Measurements from ENCODE around the gene RAB11FIP3. TPM values are rescaled to one million over a fixed set of nuclear protein-coding genes. Genes with fewer than 3 reads are reported as not detected.

The RAB11FIP3 gene
- total RNA-seq, 1 experiment from 2014 or later, result 37.1 TPM

DNA sequence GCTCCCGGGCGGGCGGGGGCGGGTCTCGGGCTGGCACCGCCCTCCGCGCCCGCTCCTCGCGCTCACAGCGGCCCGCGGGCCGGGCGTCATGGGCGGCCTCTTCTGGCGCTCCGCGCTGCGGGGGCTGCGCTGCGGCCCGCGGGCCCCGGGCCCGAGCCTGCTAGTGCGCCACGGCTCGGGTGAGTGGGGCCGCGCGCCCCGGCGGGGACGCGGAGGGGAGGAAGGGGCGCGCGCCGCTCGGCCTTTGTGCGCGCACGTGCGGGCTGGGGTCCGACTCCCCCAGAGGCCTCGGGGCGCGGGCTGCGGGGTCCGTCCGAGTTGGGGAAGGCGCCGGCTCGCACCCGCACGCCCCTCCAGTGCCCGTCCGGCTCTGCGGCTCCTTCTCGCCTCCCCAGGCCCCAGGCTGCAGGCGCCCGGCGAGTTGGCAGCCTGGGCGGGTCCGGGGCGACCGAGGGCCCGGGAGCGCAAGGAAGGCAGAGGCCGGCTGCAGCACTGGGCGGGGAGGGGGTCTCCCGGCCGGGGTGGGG is 28.3 kb upstream of the RAB11FIP3 start, which contains the start of gene NME4:
Gene NME4, plus strand, starts transcription at position 65 of the 527 bp plus-strand sequence. Its CDS starts 24 bp downstream, at position 89.
- TF ChIP-seq, protein P1, sequence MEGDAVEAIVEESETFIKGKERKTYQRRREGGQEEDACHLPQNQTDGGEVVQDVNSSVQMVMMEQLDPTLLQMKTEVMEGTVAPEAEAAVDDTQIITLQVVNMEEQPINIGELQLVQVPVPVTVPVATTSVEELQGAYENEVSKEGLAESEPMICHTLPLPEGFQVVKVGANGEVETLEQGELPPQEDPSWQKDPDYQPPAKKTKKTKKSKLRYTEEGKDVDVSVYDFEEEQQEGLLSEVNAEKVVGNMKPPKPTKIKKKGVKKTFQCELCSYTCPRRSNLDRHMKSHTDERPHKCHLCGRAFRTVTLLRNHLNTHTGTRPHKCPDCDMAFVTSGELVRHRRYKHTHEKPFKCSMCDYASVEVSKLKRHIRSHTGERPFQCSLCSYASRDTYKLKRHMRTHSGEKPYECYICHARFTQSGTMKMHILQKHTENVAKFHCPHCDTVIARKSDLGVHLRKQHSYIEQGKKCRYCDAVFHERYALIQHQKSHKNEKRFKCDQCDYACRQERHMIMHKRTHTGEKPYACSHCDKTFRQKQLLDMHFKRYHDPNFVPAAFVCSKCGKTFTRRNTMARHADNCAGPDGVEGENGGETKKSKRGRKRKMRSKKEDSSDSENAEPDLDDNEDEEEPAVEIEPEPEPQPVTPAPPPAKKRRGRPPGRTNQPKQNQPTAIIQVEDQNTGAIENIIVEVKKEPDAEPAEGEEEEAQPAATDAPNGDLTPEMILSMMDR (conservative IDR thresholded peaks at IDR 0.05), result no peak
- Histone ChIP-seq H3K27me3 (ENCODE audit: insufficient read depth, low read length) (no peaks in the 10 kb centered on the region), H2AK5ac (ENCODE audit: insufficient read length, low read length) (no peak within 1 kb of the TSS), H3K4me1 (ENCODE audit: insufficient read depth, low read length) (peaks cover 2% of the 10 kb centered on the region; the same call in 1 of the 2 replicates), H3K56ac (ENCODE audit: insufficient read length, low read depth, low read length) (no peak within 1 kb of the TSS), H2BK120ac (ENCODE audit: low read depth, low read length, poor library complexity, severe bottlenecking) (no peak within 1 kb of the TSS), H3K9ac (ENCODE audit: extremely low read depth, insufficient read length, low read length) (no peak within 1 kb of the TSS), H2AFZ (ENCODE audit: low read length) (no peak within 1 kb of the TSS), H2BK12ac (ENCODE audit: insufficient read length, low read depth, low read length) (no peak within 1 kb of the TSS), H2BK20ac (ENCODE audit: low read depth, low read length, poor library complexity, severe bottlenecking) (no peak within 1 kb of the TSS), H4K20me1 (ENCODE audit: control insufficient read depth, insufficient read depth, insufficient read length) (peaks cover 2% of the 10 kb centered on the region), H3K23me2 (ENCODE audit: insufficient read length, low read depth, low read length, poor library complexity, severe bottlenecking) (no peaks in the 10 kb centered on the region), H3K27ac (ENCODE audit: insufficient read length, low read depth, low read length) (no peak within 1 kb of the TSS), H3K79me2 (ENCODE audit: insufficient read depth, low read length) (no peaks in the 10 kb centered on the region), H3K18ac (ENCODE audit: insufficient read length, low read depth, low read length) (peak within 1 kb of the TSS; percentile 11), H3K79me1 (ENCODE audit: insufficient read depth, low read depth, low read length, poor library complexity, severe bottlenecking) (no peaks in the 10 kb centered on the region), H2BK5ac (ENCODE audit: insufficient read length, low read length) (no peak within 1 kb of the TSS), H4K8ac (replicated peaks; ENCODE audit: insufficient read length, low read depth, low read length) (no peak within 1 kb of the TSS), H3T11ph (ENCODE audit: low read length) (no peak within 1 kb of the TSS), H3K14ac (ENCODE audit: insufficient read depth, low read length) (peak within 1 kb of the TSS; percentile 80), H4K91ac (ENCODE audit: insufficient read length, low read depth, low read length) (no peak within 1 kb of the TSS), H2BK15ac (ENCODE audit: low read depth, low read length) (no peak within 1 kb of the TSS), H3K9me3 (ENCODE audit: control insufficient read depth, low read depth, low read length) (no peaks in the 10 kb centered on the region), H3K23ac (ENCODE audit: insufficient read length, low read depth, low read length) (no peak within 1 kb of the TSS), H3K4ac (ENCODE audit: low read depth, low read length) (no peak within 1 kb of the TSS), H4K5ac (ENCODE audit: insufficient read length, low read depth, low read length) (no peak within 1 kb of the TSS), H3K4me2 (ENCODE audit: insufficient read depth, insufficient read length, low read length) (peak within 1 kb of the TSS; percentile 36)
- Mint-ChIP-seq H3K4me3 (peak within 1 kb of the TSS; percentile 80 to 94), H3K27me3 (ENCODE audit: low read depth) (no peaks in the 10 kb centered on the region), H3K36me3 (ENCODE audit: insufficient read depth in 1 of 3, low read depth in 3 of 3) (peaks cover 18 to 30% (median 29%) of the 10 kb centered on the region in 3 experiments), H3K4me1 (peaks cover 22 to 24% of the 10 kb centered on the region in 2 experiments), H3K27ac (peak within 1 kb of the TSS; percentile 96 to 97 (median 97)), H3K9me3 (peaks cover 2 to 9% of the 10 kb centered on the region in 2 experiments)
- DNase-seq, result peak; percentile 66
- WGBS (ENCODE audit: extremely low coverage, insufficient read length, low lambda C conversion rate), result no CpG with 5 or more reads among the region's 75 CpGs
